ENCODE data around the gene IGSF11.
"Not testable (repeated sequence)": the region's sequence is repeated elsewhere in the genome, so short reads cannot be mapped to it uniquely, and the experiment has no call there.

The IGSF11 gene

GRCh38 chr3:118910332-118910731 lies 124.3 kb downstream of the IGSF11 start:
- no peak for DNase-seq
- in situ Hi-C loops (cut with HindIII; ENCODE audit: low pct_ligation_motif_present, low pct_unique_long_range_greater_than_20kb, low sequenced_read_pairs) = no loop called here

DNA sequence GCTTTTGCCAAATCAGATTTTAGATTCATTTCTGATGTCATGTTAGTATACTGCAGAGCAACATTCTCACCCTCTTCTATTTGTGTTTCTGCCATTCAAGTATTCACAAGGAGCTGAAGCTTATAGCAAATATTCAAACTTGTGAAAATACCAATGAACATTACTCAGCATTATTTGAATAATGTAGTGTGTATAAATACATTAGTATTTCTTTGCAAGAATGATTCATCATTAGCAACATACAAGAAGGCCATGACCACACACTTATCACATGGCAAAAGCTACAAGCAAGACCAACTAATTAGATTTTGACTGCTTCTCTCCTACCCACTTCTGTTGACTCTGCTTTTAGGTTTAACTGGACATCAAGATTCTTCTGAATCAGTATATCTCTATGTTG lies 124.9 kb downstream of the IGSF11 start:
- in situ Hi-C loops (cut with HindIII; ENCODE audit: low pct_ligation_motif_present, low pct_unique_long_range_greater_than_20kb, low sequenced_read_pairs) = no loop called here
- no peak for DNase-seq

DNA sequence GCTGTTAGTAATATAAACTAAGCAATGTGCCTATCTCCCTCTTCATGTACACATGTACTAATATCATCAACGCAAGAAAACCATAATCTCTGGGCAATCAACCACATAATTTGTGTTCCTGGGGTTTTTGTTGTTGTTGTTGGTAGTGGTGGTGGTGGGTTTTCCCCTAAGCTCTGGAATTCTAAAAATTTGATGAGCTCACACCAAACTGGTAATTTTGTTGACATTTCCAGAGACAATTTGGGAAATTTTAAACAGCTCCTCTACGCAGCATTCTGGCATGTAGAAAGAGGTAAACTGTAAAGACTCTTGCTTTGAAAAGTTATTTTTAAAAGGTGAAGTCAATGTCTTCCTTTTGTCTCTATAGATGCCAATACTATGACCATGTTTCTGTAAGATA lies 126.7 kb downstream of the IGSF11 start:
- DNase-seq = no peak
- in situ Hi-C loops (cut with HindIII; ENCODE audit: low pct_ligation_motif_present, low pct_unique_long_range_greater_than_20kb, low sequenced_read_pairs) = no loop called here

DNA sequence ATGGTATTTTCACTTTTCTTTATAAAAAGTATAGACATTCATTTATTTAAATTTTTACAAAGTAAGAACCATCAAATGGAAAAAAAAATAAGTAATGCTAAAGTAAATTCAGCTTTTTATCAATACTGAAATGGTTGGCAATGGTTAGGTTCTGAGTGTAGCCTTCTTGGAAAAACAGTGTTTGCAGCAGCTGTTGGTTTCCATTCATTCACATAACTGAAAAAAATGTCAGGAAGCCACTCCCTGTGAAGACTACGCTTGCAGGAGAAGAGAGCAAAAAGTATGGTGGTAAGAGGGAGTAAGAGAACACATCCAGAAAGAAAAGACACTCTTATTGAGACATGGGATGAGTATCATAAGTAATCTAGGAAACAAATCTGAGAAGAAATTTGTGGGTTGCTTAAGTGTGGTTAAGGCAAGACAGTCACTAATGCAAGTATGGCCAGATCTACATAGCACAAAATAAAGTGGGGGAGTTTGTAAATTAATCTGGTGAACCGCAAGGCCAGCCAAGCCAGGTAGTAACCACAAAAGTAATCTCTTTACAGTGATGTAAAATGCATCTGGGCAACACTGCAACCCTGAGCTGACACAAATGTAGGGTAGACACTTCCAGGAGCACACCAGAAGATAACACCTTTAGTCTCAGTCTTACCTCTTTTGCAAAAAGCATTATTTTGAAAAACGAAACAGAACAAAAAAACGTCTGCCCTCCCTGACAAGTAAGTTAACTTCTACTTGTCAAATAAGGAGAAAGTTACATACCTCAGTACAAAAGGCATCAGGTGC lies 133.7 kb downstream of the IGSF11 start:
- no peak for DNase-seq
- in situ Hi-C loops (cut with HindIII; ENCODE audit: low pct_ligation_motif_present, low pct_unique_long_range_greater_than_20kb, low sequenced_read_pairs) = no loop called here

- DNase-seq = no peak
- in situ Hi-C loops (cut with HindIII; ENCODE audit: low pct_ligation_motif_present, low pct_unique_long_range_greater_than_20kb, low sequenced_read_pairs) = no loop called here
Observed at GRCh38 chr3:118890206-118890605, 144.4 kb downstream of the IGSF11 start.

- in situ Hi-C loops (cut with HindIII; ENCODE audit: low pct_ligation_motif_present, low pct_unique_long_range_greater_than_20kb, low sequenced_read_pairs) = no loop called here
- DNase-seq = no peak
Observed at GRCh38 chr3:118889691-118890090, 145.0 kb downstream of the IGSF11 start.

DNA sequence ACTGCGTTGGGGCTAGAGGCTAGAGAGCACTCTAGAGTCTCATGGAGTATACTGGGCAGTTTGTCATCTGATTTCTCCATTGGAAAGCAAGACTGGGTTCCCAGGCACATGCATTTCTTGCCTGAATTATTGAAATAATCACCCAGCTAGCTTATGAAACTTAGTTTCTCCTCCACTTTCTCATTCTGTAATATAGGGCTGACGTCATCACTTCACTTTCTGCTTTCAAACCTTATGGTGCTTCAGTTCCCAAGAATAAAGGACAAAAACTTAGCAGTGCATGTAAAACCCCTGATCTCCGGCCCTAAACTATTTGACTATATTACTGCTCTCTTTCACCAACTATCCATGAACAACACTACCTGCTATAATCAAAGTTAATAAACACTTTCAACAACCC lies 147.9 kb downstream of the IGSF11 start:
- in situ Hi-C loops (cut with HindIII; ENCODE audit: low pct_ligation_motif_present, low pct_unique_long_range_greater_than_20kb, low sequenced_read_pairs) = no loop called here

DNA sequence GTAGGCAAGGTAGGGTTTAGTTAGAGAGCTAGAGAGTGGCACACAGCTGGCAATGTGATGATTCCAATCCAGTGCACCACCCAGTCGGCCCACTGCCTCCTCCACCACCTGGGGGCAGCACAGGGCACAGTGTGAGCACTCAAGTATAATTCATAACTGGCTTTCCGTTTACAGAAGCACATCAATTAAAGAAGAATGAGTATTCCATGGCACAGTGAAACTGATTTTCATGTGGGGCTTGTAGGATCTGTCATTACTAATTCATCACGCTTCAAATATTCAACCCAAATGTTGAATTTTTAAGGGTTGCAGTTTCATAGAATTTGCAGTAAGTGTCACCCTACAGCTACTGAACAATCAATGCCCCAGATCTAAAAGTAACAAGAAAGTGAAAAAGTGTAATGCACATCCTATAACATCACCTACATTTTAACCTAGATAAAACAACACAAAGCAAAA lies 149.9 kb downstream of the IGSF11 start:
- in situ Hi-C loops (cut with HindIII; ENCODE audit: low pct_ligation_motif_present, low pct_unique_long_range_greater_than_20kb, low sequenced_read_pairs) = no loop called here

More for the DNA sequence above, 147.9 kb downstream of the IGSF11 start:
- DNase-seq = no peak

DNA sequence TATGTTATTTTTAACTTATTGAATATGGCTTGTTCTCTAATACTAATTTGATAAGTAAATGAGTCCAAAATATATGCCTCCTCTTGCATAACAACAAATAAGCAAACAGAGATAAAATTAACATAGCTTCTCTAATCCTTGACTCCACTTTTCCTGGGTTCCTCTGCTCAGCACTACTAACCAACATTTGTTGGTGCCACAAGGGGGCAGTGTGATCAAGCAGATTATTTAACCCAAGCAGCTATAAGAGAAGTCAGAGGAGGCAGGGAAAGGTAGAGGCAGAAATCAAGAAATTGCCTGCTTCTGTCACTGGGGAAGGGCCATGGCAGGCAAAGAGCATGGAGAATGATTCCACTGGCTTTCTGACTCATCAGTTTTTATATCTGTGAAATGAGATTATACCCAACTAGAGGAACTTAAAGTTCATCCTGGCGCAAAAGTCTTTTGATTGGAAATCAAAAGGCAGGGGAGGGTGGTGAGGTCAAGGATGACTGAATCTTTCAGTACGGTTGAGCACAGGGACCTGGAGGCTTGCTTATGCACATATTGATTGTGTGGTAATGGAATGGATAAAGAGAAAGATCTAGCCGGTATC lies 152.2 kb downstream of the IGSF11 start:
- DNase-seq = peak; percentile 53
- in situ Hi-C loops (cut with HindIII; ENCODE audit: low pct_ligation_motif_present, low pct_unique_long_range_greater_than_20kb, low sequenced_read_pairs) = no loop called here

More for the DNA sequence above, 149.9 kb downstream of the IGSF11 start:
- peak; percentile 44 for DNase-seq

GRCh38 chr3:118868051-118868450 lies 166.6 kb downstream of the IGSF11 start:
- in situ Hi-C loops (cut with HindIII; ENCODE audit: low pct_ligation_motif_present, low pct_unique_long_range_greater_than_20kb, low sequenced_read_pairs) = no loop called here
- DNase-seq = no peak

DNA sequence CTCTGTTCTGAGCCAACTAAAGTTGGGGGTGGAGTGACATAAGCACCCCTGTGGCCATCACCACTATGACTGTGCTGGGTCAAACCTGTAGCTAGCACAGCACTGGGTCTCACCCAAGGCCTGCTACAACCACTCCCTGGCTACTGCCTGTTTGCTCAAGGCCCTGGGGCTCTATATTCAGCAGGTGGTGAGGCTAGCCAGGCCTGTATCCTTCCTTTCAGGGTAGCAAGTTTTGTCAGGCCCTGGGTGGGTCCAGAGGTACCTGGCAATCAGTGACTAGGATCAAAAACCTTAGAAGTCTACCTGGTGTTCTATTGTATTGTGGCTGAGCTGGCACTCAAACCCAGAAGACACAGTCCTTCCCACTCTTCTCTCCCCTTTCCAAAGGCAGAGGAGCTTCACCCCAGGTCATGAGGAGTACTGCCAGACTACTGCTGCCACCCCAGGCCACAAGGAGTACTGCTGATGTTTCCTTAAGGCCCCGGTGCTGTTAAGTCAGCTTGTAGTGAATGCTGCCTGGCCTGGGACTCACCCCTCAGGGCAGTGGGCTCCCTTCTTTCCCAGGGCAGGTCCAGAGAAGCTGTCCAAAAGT lies 170.8 kb downstream of the IGSF11 start:
- peak; percentile 2 for DNase-seq
- in situ Hi-C loops (cut with HindIII; ENCODE audit: low pct_ligation_motif_present, low pct_unique_long_range_greater_than_20kb, low sequenced_read_pairs) = no loop called here

DNA sequence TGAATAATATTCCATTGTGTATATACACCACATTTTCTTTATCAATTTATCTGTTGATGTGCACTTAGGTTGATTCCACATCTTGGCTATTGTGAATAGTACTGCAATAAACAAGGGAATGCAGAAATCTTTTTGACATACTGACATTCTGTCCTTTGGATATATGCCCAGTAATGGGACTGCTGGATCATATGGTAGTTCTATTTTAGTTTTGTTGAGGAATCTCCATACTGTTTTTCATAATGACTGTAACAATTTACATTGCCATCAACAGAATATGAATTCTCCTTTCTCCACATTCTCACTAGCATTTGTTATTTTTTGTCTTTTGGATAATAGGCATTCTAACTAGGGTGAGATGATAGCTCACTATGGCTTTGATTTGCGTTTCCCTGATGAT lies 174.7 kb downstream of the IGSF11 start:
- DNase-seq = no peak
- in situ Hi-C loops (cut with HindIII; ENCODE audit: low pct_ligation_motif_present, low pct_unique_long_range_greater_than_20kb, low sequenced_read_pairs) = no loop called here

- in situ Hi-C loops (cut with HindIII; ENCODE audit: low pct_ligation_motif_present, low pct_unique_long_range_greater_than_20kb, low sequenced_read_pairs); DNase-seq: not testable (repeated sequence)
Observed at GRCh38 chr3:118851466-118852193, 183.0 kb downstream of the IGSF11 start.

DNA sequence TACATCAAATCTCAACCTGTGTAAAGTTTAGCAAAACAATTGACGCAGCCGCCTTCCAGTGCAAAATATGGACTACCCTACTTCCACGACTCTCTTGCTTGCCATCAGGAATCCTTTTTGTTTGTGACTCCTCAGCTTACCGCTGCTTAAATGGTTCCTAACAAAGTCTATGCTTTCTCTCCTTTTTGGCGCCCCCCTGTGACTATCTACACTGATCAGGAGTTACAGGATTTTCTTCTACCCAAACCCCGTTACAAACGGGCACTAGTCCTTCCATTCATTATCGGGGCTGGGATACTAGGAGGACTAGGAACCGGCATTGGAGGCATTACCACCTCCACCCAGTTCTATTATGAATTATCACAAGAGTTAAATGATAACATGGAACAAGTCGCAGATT lies 184.0 kb downstream of the IGSF11 start:
- in situ Hi-C loops (cut with HindIII; ENCODE audit: low pct_ligation_motif_present, low pct_unique_long_range_greater_than_20kb, low sequenced_read_pairs) = no loop called here
- DNase-seq = no peak
